ENCODE measurements around the gene GAPVD1.
"Not testable (repeated sequence)": the region's sequence is repeated elsewhere in the genome, so short reads cannot be mapped to it uniquely, and the experiment has no call there.

The GAPVD1 gene

DNA sequence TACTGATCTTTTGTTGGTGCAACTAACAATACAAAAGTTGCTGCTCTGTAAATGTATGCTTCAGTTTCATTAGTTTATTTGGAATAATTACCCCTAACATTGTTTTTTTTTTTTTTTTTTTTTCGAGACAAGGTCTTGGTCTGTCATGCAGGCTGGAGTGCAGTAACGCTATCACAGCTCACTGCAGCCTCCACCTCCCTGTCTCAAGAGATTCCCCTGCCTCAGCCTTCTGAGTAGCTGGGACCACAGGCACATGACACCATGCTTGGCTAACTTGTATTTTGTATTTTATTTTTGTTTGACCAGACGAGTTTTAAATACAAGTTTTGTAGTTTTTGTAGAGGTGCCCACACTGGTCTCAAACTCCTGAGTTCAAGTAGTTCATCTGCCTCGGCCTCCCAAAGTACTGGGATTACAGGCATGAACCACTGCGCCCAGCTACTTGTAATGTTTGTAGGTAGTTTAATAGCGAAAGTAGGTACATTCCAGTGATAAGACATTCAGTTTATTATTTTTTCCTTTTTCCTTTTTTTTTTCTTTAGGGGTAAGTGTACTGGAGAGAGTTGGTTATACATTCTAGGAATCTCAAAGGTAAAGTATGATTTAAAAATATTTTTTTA, 6.9 kb downstream of the GAPVD1 start:
- Mint-ChIP-seq H3K4me3 (no peak overlapping the region), H3K4me1 (ENCODE audit: low read depth) (peaks cover 15% of the 10 kb centered on the region), H3K27ac (no peak overlapping the region), H3K9me3 (no peaks in the 10 kb centered on the region), H3K27me3 (ENCODE audit: low read depth) (no peaks in the 10 kb centered on the region), H3K36me3 (ENCODE audit: low read depth) (peaks cover 38% of the 10 kb centered on the region)
- no peak for DNase-seq (ENCODE audit: low spot score)

DNA sequence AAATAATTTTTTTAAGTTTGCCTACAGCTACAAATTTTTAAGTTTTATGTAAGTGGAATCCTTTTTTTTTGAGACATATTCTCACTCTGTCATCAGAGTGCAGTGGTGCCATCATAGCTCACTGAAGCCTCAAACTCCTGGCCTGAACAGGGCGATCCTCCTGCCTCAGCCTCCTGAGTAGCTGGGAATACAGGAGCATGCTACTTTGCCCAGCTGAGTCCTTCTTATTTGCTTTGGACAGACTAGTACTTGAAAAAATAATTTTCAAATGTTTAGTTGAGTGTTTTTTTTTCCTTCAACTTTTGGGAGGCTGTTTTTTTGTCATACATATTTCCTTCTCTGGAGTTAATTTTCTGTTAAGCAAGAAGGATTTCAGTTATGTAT, 7.4 kb downstream of the GAPVD1 start:
- no peaks in the 10 kb centered on the region for H3K9me3 Mint-ChIP-seq
- peaks cover 35% of the 10 kb centered on the region for H3K36me3 Mint-ChIP-seq (ENCODE audit: low read depth)
- DNase-seq (ENCODE audit: low spot score) = no peak
- no peaks in the 10 kb centered on the region for H3K27me3 Mint-ChIP-seq (ENCODE audit: low read depth)
- H3K27ac Mint-ChIP-seq = no peak overlapping the region
- H3K4me3 Mint-ChIP-seq = no peak overlapping the region
- peaks cover 10% of the 10 kb centered on the region for H3K4me1 Mint-ChIP-seq (ENCODE audit: low read depth)

- Mint-ChIP-seq H3K4me3 (no peak overlapping the region), H3K36me3 (ENCODE audit: low read depth) (peaks cover 24% of the 10 kb centered on the region), H3K27me3 (ENCODE audit: low read depth) (no peaks in the 10 kb centered on the region), H3K4me1 (ENCODE audit: low read depth) (peaks cover 2% of the 10 kb centered on the region), H3K27ac (no peak overlapping the region), H3K9me3 (no peaks in the 10 kb centered on the region)
- DNase-seq (ENCODE audit: low spot score) = no peak
These were observed 9.5 kb downstream of the GAPVD1 start for GRCh38 chr9:125271081-125271480.

DNA sequence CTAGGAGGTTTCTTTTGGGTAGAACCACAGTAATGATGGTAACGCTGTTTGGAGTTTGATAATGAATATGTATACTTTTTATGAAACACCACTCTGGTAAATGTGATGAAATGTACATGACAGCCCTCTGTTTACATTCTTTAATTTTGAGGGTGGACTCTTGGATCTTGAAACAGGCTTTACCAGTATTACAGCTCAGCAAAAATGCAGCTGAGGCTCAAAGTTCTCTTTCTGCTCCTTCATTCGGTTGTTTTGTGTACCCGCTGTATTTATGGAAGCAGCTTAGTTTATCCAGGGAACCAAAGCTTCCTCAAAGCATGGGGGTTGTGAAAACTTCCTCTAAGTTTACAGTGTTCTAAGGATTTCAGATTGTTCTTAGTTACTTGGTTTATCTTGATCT, 11.1 kb downstream of the GAPVD1 start:
- Mint-ChIP-seq H3K4me1 (ENCODE audit: low read depth) (peaks cover 2% of the 10 kb centered on the region), H3K9me3 (no peaks in the 10 kb centered on the region), H3K27me3 (ENCODE audit: low read depth) (no peaks in the 10 kb centered on the region), H3K4me3 (no peak overlapping the region), H3K36me3 (ENCODE audit: low read depth) (peaks cover 20% of the 10 kb centered on the region), H3K27ac (no peak overlapping the region)
- DNase-seq (ENCODE audit: low spot score) = no peak

DNA sequence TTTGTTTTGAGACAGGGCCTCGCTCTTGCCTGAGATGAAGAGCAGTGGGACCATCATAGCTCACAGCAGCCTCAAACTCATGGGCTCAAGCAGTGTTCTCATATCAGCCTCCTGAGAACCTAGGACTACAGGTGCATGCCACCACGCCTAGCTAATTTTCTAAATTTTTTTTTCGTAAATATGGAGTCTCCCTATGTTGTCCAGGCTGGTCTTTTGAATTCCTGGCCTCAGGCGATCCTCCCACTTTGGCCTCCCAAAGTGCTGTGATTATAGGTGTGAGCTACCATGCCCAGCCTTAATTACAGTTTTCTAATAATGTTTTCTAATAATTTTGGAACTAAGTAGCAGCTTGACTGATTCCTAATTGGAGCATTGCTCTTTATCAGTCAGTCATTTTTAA, 15.1 kb downstream of the GAPVD1 start:
- Mint-ChIP-seq H3K4me3 (no peak overlapping the region), H3K27ac (no peak overlapping the region), H3K27me3 (ENCODE audit: low read depth) (no peaks in the 10 kb centered on the region), H3K36me3 (ENCODE audit: low read depth) (peaks cover 8% of the 10 kb centered on the region), H3K4me1 (ENCODE audit: low read depth) (no peaks in the 10 kb centered on the region), H3K9me3 (no peaks in the 10 kb centered on the region)
- no peak for DNase-seq (ENCODE audit: low spot score)

GRCh38 chr9:125277411-125277810, 15.8 kb downstream of the GAPVD1 start:
- no peak for DNase-seq (ENCODE audit: low spot score)
- Mint-ChIP-seq H3K27ac (no peak overlapping the region), H3K4me3 (no peak overlapping the region), H3K36me3 (ENCODE audit: low read depth) (peaks cover 8% of the 10 kb centered on the region), H3K27me3 (ENCODE audit: low read depth) (no peaks in the 10 kb centered on the region), H3K9me3 (no peaks in the 10 kb centered on the region), H3K4me1 (ENCODE audit: low read depth) (no peaks in the 10 kb centered on the region)

GRCh38 chr9:125280945-125281344, 19.3 kb downstream of the GAPVD1 start:
- Mint-ChIP-seq H3K4me1 (ENCODE audit: low read depth) (no peaks in the 10 kb centered on the region), H3K4me3 (no peak overlapping the region), H3K27me3 (ENCODE audit: low read depth) (no peaks in the 10 kb centered on the region), H3K9me3 (no peaks in the 10 kb centered on the region), H3K27ac (no peak overlapping the region), H3K36me3 (ENCODE audit: low read depth) (peaks cover 4% of the 10 kb centered on the region)
- DNase-seq (ENCODE audit: low spot score) = no peak

GRCh38 chr9:125284855-125285254, 23.2 kb downstream of the GAPVD1 start:
- no peak for DNase-seq (ENCODE audit: low spot score)
- Mint-ChIP-seq H3K9me3 (no peaks in the 10 kb centered on the region), H3K4me3 (no peak overlapping the region), H3K4me1 (ENCODE audit: low read depth) (no peaks in the 10 kb centered on the region), H3K27me3 (ENCODE audit: low read depth) (no peaks in the 10 kb centered on the region), H3K36me3 (ENCODE audit: low read depth) (no peaks in the 10 kb centered on the region), H3K27ac (no peak overlapping the region)

DNA sequence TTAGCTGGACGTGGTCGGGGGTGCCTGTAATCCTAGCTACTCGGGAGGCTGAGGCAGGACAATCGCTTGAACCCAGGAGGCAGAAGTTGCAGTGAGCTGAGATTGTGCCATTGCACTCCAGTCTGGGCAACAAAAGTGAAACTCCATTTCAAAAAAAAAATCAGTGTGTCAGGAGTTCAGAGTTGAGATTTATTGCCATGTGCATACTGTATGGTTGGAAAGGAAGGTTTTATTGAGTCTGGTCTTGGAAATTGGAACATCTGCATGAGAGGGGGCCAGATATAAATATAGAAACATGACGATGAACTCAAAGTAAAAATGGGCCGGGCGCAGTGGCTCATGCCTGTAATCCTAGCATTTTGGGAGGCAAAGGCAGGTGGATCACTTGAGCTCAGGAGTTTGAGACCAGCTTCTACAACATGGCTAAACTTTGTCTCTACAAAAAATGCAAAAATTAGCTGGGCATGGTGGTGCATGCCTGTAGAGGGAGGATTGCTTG, 25.4 kb downstream of the GAPVD1 start:
- not testable (repeated sequence) for H3K4me1 Mint-ChIP-seq (ENCODE audit: low read depth); DNase-seq (ENCODE audit: low spot score); H3K4me3 Mint-ChIP-seq; H3K27me3 Mint-ChIP-seq (ENCODE audit: low read depth); H3K9me3 Mint-ChIP-seq; H3K36me3 Mint-ChIP-seq (ENCODE audit: low read depth); H3K27ac Mint-ChIP-seq

- H3K9me3 Mint-ChIP-seq = no peaks in the 10 kb centered on the region
- H3K4me1 Mint-ChIP-seq (ENCODE audit: low read depth) = peaks cover 2% of the 10 kb centered on the region
- H3K27ac Mint-ChIP-seq = no peak overlapping the region
- peaks cover 2% of the 10 kb centered on the region for H3K36me3 Mint-ChIP-seq (ENCODE audit: low read depth)
- H3K27me3 Mint-ChIP-seq (ENCODE audit: low read depth) = no peaks in the 10 kb centered on the region
- H3K4me3 Mint-ChIP-seq = no peak overlapping the region
- no peak for DNase-seq (ENCODE audit: low spot score)
These were observed 31.5 kb downstream of the GAPVD1 start for GRCh38 chr9:125293134-125293533.

GRCh38 chr9:125295657-125296056, 34.0 kb downstream of the GAPVD1 start:
- Mint-ChIP-seq H3K4me3 (no peak overlapping the region), H3K27me3 (ENCODE audit: low read depth) (no peaks in the 10 kb centered on the region), H3K9me3 (no peaks in the 10 kb centered on the region), H3K27ac (no peak overlapping the region), H3K36me3 (ENCODE audit: low read depth) (peaks cover 4% of the 10 kb centered on the region), H3K4me1 (ENCODE audit: low read depth) (peaks cover 2% of the 10 kb centered on the region)
- no peak for DNase-seq (ENCODE audit: low spot score)

DNA sequence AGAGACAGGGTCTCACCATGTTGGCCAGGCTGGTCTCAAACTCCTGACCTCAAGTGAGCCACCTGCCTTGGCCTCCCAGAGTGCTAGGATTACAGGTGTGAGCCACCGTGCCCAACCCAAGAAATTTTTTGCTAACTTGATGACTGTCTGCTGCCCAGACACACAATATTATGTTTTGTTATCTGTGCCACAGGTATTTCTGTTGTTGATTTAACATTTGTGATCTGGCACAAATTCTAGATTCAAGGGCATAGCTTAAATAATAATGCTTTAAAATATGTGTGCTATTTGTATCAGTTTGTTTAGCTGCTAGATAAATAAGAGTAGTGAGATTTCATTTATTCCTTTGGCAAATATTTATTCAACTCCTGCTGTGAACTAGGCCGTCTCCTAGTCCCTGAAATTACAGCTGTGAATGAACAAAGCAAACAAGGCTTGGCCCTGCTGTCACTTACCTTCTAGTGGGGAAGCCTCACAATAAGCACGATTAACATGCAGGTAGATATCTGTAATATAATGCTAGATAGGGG, 35.3 kb downstream of the GAPVD1 start:
- Mint-ChIP-seq H3K4me1 (ENCODE audit: low read depth) (peaks cover 2% of the 10 kb centered on the region), H3K9me3 (no peaks in the 10 kb centered on the region), H3K4me3 (no peak overlapping the region), H3K36me3 (ENCODE audit: low read depth) (peaks cover 7% of the 10 kb centered on the region), H3K27ac (no peak overlapping the region), H3K27me3 (ENCODE audit: low read depth) (no peaks in the 10 kb centered on the region)
- DNase-seq (ENCODE audit: low spot score) = no peak

GRCh38 chr9:125297917-125298316, 36.3 kb downstream of the GAPVD1 start:
- Mint-ChIP-seq H3K9me3 (no peaks in the 10 kb centered on the region), H3K27me3 (ENCODE audit: low read depth) (no peaks in the 10 kb centered on the region), H3K4me1 (ENCODE audit: low read depth) (peaks cover 2% of the 10 kb centered on the region), H3K36me3 (ENCODE audit: low read depth) (peaks cover 16% of the 10 kb centered on the region), H3K4me3 (no peak overlapping the region), H3K27ac (no peak overlapping the region)
- no peak for DNase-seq (ENCODE audit: low spot score)

DNA sequence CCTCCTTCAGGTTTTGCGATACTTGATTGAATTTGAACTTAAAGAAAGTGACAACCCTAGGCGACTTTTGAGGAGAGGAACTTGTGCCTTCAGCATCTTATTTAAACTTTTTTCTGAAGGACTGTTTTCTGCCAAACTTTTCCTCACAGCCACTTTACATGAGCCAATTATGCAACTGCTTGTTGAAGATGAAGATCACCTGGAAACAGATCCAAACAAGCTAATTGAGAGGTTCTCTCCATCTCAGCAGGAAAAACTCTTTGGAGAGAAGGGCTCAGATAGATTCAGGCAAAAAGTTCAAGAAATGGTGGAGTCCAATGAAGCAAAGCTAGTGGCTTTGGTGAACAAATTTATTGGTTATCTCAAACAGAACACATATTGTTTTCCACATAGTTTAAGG, 40.6 kb downstream of the GAPVD1 start:
- Mint-ChIP-seq H3K36me3 (ENCODE audit: low read depth) (peaks cover 33% of the 10 kb centered on the region), H3K27ac (no peak overlapping the region), H3K27me3 (ENCODE audit: low read depth) (no peaks in the 10 kb centered on the region), H3K9me3 (no peaks in the 10 kb centered on the region), H3K4me1 (ENCODE audit: low read depth) (peaks cover 2% of the 10 kb centered on the region), H3K4me3 (no peak overlapping the region)
- DNase-seq (ENCODE audit: low spot score) = no peak

GRCh38 chr9:125304273-125304672, 42.6 kb downstream of the GAPVD1 start:
- Mint-ChIP-seq H3K27me3 (ENCODE audit: low read depth) (no peaks in the 10 kb centered on the region), H3K4me3 (no peak overlapping the region), H3K27ac (peak overlapping the region; percentile 39), H3K9me3 (no peaks in the 10 kb centered on the region), H3K36me3 (ENCODE audit: low read depth) (peaks cover 41% of the 10 kb centered on the region), H3K4me1 (ENCODE audit: low read depth) (no peaks in the 10 kb centered on the region)
- no peak for DNase-seq (ENCODE audit: low spot score)
